ENCODE data around the gene RANBP10. TPM values are rescaled to one million over a fixed set of nuclear protein-coding genes. Genes with fewer than 3 reads are reported as not detected.

Gene RANBP10
- total and polyA plus RNA-seq, 4 donors: 9.8 to 15.5 (median 13.8) TPM

DNA sequence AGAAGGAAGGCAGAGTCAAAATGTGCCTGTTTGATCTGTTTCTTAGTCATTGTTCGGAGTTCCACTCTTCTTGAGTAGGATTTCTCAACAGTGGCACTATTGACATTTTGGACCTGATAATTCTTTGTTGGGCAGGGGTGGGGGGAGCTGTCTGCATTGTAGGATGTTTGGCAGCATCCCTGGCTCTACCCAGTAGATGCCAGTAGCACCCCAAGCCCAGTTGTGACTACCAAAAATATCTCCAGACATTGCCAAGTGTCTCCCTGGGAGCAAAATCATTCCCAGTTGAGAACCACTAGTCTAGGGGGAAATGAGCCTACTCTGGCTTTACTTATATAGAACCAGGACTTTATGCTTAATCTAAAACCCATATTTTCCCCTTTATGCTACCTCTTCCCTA is 86.1 kb downstream of the RANBP10 start:
- Histone ChIP-seq H3K4me1 (ENCODE audit: control insufficient read depth in 4 of 4, insufficient read depth in 4 of 4, low read length in 3 of 4) (peaks cover 4 to 53% (median 39%) of the 10 kb centered on the region in 4 donors), H3K9me3 (ENCODE audit: control insufficient read depth in 4 of 4, low read length in 3 of 4) (no peaks in the 10 kb centered on the region), H3K36me3 (ENCODE audit: control insufficient read depth in 4 of 4, insufficient read depth in 3 of 4, low read depth in 1 of 4, low read length in 3 of 4) (peaks cover 0 to 3% (median 2%) of the 10 kb centered on the region in 4 donors), H3K27me3 (ENCODE audit: control insufficient read depth in 4 of 4, insufficient read depth in 4 of 4, low read length in 3 of 4) (no peaks in the 10 kb centered on the region), H3K27ac (ENCODE audit: low read depth in 1 of 2, low read length in 2 of 2) (peak overlapping the region; percentile 90 to 96), H3K9ac (ENCODE audit: low read depth in 1 of 2, low read length in 2 of 2) (peak overlapping the region; percentile 96 to 100), H3K4me3 (ENCODE audit: low read depth in 1 of 3, low read length in 3 of 3) (peak overlapping the region; percentile 81 to 88 (median 84))
- DNase-seq (ENCODE audit: low spot score): no peak
- 15% methylated on average over 1 of the region's 1 CpG for WGBS
- TF ChIP-seq, protein P1, sequence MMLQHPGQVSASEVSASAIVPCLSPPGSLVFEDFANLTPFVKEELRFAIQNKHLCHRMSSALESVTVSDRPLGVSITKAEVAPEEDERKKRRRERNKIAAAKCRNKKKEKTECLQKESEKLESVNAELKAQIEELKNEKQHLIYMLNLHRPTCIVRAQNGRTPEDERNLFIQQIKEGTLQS (IDR thresholded peaks at IDR 0.05): no peak
- TF ChIP-seq SP1 (IDR thresholded peaks at IDR 0.05) (no peak), GABPA (IDR thresholded peaks at IDR 0.05 in 1 of 2, conservative IDR thresholded peaks at IDR 0.05 in 1 of 2) (no peak), HNF4A (conservative IDR thresholded peaks at IDR 0.05) (no peak), RXRA (IDR thresholded peaks at IDR 0.05) (peak in 1 of 2 donors; percentile 32), JUND (IDR thresholded peaks at IDR 0.05) (no peak), TAF1 (conservative IDR thresholded peaks at IDR 0.05) (no peak), EGR1 (IDR thresholded peaks at IDR 0.05; ENCODE audit: low read depth in 2 of 2) (no peak), RAD21 (IDR thresholded peaks at IDR 0.05) (peak in 1 of 2 donors; percentile 17), FOXA2 (IDR thresholded peaks at IDR 0.05) (no peak)
- TF ChIP-seq, protein P2, sequence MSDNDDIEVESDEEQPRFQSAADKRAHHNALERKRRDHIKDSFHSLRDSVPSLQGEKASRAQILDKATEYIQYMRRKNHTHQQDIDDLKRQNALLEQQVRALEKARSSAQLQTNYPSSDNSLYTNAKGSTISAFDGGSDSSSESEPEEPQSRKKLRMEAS (IDR thresholded peaks at IDR 0.05): no peak
- TF ChIP-seq, protein P3, sequence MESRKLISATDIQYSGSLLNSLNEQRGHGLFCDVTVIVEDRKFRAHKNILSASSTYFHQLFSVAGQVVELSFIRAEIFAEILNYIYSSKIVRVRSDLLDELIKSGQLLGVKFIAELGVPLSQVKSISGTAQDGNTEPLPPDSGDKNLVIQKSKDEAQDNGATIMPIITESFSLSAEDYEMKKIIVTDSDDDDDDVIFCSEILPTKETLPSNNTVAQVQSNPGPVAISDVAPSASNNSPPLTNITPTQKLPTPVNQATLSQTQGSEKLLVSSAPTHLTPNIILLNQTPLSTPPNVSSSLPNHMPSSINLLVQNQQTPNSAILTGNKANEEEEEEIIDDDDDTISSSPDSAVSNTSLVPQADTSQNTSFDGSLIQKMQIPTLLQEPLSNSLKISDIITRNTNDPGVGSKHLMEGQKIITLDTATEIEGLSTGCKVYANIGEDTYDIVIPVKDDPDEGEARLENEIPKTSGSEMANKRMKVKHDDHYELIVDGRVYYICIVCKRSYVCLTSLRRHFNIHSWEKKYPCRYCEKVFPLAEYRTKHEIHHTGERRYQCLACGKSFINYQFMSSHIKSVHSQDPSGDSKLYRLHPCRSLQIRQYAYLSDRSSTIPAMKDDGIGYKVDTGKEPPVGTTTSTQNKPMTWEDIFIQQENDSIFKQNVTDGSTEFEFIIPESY (IDR thresholded peaks at IDR 0.05): no peak
- TF ChIP-seq, protein P4, sequence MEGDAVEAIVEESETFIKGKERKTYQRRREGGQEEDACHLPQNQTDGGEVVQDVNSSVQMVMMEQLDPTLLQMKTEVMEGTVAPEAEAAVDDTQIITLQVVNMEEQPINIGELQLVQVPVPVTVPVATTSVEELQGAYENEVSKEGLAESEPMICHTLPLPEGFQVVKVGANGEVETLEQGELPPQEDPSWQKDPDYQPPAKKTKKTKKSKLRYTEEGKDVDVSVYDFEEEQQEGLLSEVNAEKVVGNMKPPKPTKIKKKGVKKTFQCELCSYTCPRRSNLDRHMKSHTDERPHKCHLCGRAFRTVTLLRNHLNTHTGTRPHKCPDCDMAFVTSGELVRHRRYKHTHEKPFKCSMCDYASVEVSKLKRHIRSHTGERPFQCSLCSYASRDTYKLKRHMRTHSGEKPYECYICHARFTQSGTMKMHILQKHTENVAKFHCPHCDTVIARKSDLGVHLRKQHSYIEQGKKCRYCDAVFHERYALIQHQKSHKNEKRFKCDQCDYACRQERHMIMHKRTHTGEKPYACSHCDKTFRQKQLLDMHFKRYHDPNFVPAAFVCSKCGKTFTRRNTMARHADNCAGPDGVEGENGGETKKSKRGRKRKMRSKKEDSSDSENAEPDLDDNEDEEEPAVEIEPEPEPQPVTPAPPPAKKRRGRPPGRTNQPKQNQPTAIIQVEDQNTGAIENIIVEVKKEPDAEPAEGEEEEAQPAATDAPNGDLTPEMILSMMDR (IDR thresholded peaks at IDR 0.05; ENCODE audit: low read depth, low read length, missing input control): no peak

DNA sequence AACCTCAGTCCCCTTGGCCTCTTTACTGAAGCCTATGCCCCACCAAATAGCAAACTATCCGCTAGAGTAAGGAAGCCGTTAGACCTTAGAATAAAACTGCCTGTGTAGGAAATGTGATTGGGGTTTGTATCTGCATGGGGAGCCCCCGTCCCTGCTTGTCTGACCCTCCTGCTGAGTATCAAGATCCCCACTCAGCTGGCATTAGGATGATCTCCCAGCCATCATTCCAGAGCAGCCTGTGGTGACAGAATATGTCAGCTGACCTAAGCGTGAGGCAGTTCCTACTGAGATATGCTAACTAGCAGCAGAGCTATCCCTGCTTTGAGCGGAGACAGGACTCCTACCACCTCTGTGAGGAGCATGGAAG is 86.6 kb downstream of the RANBP10 start:
- H3K36me3 ChIP-seq (ENCODE audit: control insufficient read depth in 4 of 4, insufficient read depth in 3 of 4, low read depth in 1 of 4, low read length in 3 of 4): peaks cover 0 to 3% (median 2%) of the 10 kb centered on the region in 4 donors
- peak overlapping the region; percentile 96 to 100 for H3K9ac ChIP-seq (ENCODE audit: low read depth in 1 of 2, low read length in 2 of 2)
- peak overlapping the region; percentile 90 to 96 for H3K27ac ChIP-seq (ENCODE audit: low read depth in 1 of 2, low read length in 2 of 2)
- H3K4me3 ChIP-seq (ENCODE audit: low read depth in 1 of 3, low read length in 3 of 3): peak overlapping the region; percentile 81 to 88 (median 84)
- H3K27me3 ChIP-seq (ENCODE audit: control insufficient read depth in 4 of 4, insufficient read depth in 4 of 4, low read length in 3 of 4): no peaks in the 10 kb centered on the region
- H3K9me3 ChIP-seq (ENCODE audit: control insufficient read depth in 4 of 4, low read length in 3 of 4): no peaks in the 10 kb centered on the region
- peak; percentile 52 for DNase-seq (ENCODE audit: low spot score)
- TF ChIP-seq RXRA (IDR thresholded peaks at IDR 0.05) (no peak), YY1 (IDR thresholded peaks at IDR 0.05) (peak; percentile 19)
- TF ChIP-seq, protein P3 (IDR thresholded peaks at IDR 0.05): peak; percentile 7
- WGBS: under 1% methylated on average over 5 of the region's 5 CpGs
- peaks cover 4 to 48% (median 37%) of the 10 kb centered on the region in 4 donors for H3K4me1 ChIP-seq (ENCODE audit: control insufficient read depth in 4 of 4, insufficient read depth in 4 of 4, low read length in 3 of 4)

Data from liver (tissue), 9 donors.